ENCODE measurements around the gene ZNF333.
"Not testable (repeated sequence)": the region's sequence is repeated elsewhere in the genome, so short reads cannot be mapped to it uniquely, and the experiment has no call there.

ZNF333 gene

DNA sequence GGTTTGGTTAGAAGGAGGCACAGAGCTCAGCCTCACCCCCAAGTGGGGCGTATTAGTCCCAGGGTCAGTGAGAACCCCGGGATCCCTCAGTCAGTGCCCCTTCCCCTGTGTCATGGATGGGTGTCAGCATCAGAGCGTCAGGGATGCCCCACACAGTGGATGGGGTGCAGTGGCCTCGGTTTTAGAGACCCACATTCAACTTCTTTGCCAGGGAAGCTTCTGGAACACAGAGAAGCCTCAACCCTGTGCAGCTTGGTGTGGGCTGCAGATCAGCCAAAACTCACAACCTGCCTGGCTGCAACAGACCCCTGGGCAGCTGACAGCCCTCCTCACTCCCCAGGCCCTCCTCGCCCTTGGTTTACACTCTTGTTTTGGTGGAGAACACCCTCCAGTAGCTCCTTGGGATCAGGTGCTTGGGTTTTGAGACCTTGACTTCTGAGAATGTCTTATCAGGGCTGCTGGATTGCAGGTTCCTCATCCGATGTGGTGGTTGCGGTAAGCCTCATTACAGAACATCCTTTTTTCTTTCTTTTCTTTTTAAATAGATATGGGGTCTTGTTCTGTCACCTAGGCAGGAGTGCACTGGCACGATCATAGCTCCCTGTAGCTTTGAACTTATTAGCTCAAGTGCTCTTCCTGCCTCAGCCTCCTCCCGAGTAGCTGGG lies 11.0 kb downstream of the ZNF333 start:
- no peak for FAIRE-seq

DNA sequence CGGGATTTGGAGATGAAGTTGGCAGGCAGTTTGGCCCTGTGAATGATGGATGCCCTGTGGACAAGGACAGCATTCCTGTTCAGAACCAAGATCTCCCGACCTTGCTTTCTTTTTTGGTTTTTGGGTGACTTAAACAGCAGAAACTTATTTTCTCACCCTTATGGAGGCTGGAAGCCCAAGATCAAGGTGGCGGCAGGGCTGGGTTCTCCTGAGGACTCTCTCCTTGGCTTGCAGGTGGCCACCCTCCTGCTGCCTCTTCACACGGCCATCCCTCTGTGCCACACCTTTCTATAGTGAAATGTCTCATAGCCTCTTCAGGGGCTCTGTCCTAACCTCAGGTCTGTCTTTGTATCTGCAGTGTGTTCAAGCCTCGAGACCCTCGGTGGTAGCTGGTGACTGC lies 14.0 kb downstream of the ZNF333 start:
- no peak for FAIRE-seq

DNA sequence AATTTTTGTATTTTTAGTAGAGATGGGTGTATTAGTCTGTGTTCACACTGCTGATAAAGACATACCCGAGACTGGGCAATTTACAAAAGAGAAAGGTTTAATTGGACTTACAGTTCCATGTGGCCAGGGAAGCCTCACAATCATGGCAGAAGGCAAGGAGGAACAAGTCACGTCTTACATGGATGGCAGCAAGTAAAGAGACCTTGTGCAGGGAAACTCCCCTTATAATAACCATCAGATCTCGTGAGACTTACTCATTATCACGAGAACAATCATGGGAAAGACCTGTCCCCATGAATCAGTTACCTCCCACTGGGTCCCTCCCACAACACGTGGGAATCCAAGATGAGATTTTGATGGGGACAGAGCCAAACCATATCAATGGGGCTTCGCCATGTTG lies 14.6 kb downstream of the ZNF333 start:
- no peak for FAIRE-seq

DNA sequence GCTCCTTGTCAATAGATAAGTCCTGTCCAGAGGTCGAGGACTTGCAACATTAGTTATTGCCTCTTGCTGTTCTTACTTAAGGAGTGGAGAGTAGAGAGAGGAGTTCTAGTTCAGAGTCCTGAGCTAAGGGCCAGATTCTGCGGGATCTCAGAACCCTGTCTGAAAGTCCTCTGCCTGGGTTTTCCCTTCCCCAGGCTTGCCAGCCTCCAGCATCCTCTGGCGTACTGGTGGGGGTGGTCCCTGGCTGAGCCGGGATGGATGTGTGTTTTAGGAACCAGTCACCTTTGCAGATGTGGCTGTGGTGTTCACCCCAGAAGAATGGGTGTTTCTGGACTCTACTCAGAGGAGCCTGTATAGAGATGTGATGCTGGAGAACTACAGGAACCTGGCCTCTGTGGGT lies 26.0 kb downstream of the ZNF333 start:
- FAIRE-seq: no peak

DNA sequence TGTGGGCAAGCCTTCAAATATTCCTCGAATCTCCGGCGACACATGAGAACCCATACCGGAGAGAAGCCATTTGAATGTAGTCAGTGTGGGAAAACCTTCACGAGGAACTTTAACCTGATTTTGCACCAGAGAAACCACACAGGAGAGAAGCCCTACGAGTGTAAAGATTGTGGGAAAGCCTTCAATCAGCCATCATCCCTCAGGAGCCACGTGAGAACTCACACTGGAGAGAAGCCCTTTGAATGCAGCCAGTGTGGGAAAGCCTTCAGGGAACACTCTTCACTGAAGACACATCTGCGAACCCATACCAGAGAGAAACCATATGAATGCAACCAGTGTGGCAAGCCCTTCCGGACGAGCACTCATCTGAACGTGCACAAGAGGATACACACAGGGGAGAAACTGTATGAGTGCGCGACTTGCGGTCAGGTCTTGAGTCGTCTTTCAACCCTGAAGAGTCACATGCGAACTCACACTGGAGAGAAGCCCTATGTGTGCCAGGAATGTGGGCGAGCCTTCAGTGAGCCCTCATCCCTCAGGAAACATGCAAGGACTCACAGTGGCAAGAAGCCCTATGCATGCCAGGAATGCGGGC lies 28.8 kb downstream of the ZNF333 start:
- no peak for FAIRE-seq

DNA sequence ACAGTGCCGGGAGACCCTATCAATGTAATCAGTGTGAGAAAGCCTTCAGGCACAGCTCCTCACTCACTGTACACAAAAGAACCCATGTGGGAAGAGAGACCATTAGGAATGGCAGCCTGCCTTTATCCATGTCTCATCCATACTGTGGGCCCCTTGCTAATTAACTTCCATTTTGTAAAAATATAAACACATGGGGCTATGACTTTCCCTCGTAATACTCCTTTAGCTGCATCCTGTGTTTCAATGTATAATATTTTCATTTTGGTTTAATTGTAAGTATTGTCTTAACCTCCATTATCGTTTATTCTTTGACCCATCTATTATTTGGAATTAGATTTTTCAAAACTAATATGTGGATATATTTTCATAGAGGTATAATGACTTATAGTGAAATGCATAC lies 29.3 kb downstream of the ZNF333 start:
- FAIRE-seq: no peak

DNA sequence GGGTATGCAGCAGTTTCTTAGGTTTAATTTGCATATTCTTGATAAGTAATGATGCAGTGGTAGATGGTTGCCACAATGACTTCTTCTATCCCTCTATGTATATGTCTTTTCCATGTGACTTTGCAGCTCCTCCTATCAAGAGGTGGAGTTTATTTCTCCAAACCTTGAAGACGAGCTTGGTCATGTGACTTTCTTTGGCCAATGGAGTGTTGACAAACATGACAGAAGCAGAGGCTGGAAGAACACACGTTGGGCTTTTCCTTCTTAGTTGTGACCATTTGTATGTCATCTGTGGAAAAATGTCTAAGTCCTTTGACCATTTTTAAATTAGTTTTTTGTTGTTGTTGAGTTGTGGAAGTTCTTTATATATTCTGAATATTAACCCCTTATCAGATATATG lies 32.3 kb downstream of the ZNF333 start:
- no peak for FAIRE-seq

DNA sequence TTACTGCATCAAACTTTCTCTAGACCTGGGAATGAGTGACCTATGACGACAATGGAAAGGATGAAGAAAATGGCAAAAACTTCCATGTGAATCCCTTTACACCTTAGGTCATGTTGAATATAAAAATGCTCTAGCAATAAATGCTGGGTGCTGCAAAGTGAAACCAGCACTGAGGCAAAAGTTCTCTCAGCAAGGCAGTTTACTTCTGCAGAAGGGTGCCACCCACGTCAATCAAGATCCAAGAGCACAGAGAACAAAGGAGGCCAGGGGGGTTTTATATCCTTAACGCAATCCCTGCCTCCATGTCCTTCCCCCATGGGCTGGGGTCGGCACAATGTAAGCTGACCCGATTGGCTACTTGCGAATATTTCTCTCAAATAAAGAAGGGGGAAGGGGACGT lies 38.7 kb downstream of the ZNF333 start:
- FAIRE-seq: no peak

DNA sequence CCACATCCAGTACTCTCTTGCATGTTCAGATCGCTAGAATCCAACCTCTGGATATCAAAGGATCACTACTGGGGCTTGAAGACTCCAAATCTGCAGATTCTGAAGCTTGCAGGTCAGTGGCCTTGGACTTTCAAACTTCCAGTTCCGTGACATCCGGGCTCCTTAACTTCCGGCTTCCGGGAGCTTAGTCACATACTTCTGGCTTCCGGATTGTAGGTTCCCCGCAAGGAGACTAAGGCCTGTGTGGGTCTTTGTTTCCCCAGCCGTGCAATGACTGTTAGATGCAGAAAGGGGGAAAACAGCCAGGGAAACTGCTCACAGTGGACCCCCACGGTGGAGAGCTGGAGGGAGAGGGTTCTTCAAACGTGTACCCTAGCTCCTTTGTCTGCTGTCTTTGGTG lies 41.4 kb downstream of the ZNF333 start:
- no peak for FAIRE-seq

DNA sequence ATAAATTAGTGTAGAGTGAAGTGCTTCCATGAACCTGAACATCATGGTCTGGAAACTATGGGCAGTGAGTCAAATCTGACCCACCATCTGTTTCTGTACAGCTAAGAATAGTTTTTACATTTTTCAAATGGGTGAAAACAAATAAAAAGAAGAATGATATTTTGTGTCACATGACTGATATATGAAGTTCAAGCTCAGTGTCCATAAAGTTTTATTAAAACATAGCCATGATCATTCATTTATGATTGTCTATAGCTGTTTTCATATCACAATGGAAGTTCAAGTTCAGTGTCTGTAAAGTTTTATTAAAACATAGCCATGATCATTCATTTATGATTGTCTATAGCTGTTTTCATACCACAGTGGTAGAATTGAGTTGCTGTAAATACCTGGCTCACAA lies 42.7 kb downstream of the ZNF333 start:
- FAIRE-seq: no peak

DNA sequence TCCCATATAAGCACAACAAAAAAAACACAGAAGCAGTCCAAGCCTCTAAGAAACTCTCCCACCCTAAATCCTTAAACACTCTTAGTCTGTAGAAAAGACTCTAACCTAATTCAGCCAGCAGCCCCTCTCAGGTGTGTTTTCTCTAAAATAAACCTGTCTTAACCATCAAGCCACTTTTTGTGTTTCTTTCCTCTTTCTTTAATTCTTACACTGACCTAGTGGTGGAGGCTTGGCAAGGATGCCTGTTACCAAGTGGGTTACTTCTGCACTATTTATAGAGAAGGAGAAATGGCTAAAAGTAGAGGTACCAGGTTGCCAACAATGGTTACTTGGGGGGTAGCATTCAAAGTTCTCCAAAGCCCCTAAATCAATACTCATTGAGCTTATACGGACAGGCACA lies 43.7 kb downstream of the ZNF333 start:
- no peak for FAIRE-seq

DNA sequence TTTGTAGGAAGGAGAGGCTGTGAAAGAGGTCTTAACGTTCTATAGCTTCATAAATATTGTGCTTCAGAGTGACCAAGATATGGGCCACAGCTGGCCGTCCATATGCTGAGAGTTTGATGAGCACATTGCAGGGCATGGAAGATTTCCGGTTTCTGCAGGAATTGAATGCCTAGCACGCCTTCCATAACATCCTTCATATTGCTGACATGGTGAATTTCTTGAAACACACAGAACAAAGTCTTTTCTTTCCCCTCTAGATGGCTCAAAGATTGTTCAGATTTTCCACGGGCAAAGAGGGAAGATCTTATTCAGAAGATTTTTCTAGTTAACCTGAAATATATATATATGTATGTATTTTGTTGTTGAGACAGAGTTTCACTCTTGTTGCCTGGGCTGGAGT lies 46.1 kb downstream of the ZNF333 start:
- no peak for FAIRE-seq

DNA sequence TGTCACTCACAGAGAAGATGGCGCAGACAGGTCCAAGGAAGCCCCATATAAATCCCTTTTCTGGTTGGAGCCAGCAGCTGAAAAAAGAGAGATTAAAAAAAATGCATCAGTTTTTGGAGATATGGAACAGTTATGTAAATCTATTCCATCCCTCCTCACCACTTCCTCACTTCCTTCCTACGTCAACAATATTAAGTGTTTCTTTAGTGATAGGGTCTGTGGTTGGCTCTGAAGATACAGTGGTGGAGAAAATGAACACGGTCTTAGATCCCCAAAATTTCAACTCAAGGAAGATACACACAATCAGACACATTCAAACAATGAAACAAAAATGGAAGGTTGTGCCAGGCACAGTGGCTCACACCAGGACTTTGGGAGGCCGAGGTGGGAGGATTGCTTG lies 57.0 kb downstream of the ZNF333 start:
- no peak for FAIRE-seq

DNA sequence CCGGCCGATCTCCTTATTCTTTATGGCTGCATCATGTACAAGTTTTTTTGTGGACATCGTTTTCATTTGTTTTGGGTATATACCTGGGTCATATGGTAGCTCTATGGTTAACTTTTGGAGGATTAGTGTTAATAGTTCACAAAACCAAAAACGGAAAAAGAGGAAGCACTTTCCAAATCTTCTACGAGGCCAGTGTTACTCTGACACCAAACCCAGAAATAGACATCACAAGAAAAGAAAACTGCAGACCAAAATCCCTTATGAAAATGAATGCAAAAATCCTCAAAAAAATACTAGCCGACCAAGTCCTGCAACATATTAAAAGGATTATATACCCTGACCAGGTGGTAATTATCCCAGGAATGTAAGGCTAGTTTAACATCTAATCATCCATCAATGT lies 58.8 kb downstream of the ZNF333 start:
- no peak for FAIRE-seq

DNA sequence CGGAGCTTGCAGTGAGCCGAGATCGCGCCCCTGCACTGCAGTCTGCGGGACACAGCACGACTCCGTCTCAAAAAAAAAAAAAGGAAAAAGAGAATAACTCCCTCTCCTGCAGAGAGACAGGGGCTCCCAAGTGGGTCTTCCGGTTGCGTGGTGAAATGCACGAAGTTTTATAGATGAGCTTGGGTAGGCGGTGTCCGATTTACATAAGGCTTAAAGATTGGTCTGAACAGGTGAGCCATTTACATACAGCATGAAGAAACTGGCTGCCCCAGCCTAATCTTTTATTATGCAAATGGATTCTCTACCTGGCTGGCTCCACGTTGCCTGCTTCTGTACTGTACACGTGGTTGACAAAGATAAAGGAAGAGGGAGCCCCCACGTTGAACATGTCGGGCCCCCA lies 69.0 kb downstream of the ZNF333 start:
- FAIRE-seq: no peak

DNA sequence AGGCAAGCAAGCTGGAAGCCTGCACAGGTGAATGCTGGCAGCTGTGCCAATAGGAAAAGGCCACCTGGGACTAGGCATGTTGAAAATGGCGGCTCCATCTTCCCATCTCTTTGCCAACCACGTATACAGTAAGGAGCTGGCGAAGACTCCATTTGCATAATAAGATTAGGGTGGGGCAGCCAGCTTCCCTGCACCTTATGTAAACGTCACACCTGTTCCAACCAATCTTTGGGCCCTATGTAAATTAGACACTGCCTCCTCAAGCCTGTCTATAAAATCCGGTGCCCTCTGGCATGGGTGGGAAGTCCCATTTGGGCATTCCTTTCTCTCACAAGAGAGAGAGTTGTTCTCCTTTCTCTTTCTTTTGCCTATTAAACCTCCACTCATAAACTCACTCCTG lies 71.8 kb downstream of the ZNF333 start:
- FAIRE-seq: no peak

DNA sequence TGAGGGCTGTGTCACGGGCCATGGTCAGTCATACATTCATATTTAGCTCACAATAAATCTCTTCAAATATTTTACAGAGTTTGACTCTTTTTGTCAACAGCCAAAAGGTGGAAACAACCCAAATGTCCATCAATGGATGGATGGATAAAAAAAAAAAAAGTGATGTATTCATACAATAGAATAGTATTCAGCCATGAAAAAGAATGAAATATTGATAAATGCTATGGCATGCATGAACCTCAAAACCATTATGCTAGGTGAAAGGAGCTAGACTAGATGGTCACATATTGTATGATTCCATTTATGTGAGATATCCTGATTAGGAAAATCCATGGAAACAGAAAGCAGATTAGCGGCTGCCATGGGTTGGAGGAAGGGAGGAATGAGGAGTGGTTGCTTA lies 72.3 kb downstream of the ZNF333 start:
- FAIRE-seq: no peak

DNA sequence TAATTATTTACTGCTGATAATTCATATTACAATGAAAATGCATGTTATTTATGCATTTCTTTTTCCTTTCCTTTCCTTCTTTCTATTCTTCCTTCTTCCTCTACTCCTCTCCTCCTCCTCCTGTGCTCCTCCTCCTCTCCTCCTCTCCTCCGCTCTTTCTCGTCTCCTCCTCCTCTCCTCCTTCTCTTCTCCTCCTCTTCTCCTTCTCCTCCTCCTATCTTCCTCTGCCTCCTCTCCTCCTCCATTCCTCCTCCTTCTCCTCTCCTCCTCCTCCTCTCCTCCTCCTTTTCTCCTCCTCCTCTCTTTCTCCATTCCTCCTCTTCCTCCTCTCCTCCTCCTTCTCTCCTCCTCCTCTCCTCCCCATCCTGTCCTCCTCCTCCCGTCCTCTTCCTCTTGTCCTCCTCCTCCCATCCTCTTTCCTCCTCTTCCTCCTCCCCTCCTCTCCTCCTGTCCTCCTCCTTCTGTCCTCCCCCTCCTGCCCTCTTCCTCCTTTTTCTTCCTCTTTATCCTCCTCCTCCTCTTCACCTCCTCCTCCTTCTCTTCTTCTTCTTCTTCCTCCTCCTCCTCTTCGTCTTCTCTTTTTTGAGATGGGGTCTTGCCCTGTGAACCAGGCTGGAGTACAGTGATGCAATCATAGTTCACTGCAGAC lies 73.8 kb downstream of the ZNF333 start:
- no peak for FAIRE-seq

DNA sequence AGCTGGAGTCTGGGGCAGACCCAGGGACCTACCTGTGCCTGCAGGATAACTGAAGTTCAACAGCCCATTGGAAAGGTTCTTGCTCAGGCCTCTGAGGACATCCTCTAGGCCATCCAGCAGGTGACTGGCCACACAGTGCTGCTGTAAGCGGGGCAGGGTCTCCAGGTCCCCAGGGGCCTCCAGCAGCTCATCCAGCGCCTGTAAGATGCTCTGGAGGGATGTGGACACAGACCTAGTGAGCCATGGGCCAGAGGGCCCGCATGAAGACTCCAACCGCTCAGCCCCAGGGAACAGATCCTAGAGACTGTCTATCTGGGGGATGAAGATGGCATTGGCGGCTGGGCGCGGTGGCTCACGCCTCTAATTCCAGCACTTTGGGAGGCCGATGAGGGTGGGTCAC lies 74.6 kb downstream of the ZNF333 start:
- no peak for FAIRE-seq

DNA sequence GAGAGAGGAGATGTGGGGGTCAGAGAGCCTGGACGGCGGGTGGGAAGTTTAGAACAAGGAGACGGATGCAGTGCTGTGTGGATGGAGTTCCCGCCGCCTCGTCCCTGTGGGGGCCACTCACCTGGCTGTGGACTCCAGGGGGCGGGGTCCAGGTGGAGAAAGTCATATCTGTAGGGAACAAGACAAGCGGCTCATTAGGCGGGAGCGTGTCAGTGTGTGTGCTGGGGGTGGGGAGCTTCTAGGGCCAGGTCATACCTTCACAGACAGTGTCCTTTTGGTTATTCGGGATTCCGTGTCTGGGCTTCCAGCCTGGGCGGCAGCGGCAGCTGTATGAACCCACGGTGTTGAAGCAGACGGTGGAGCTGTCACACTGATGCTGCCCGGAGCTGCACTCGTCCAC lies 75.6 kb downstream of the ZNF333 start:
- not testable (repeated sequence) for FAIRE-seq

DNA sequence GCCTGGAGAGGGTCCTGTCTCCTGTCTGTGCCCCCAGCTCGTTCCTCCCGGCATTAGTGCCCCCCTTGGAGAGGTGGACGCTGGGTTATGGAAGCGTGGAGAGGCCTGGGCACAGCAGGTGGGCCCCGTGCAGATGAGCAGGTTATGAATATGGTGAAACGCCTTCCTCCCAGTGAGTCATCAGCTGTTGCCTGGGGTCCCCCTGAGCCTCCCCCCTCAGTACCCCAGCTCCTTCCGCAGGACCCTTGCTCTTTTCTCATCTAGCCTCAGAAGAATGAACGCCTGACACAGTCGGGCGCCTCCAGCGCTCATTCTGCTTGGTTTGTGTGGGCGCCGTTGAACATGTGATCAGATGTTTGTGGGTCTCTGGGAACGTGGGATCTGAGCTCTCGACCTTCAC lies 76.0 kb downstream of the ZNF333 start:
- FAIRE-seq: not testable (repeated sequence)

DNA sequence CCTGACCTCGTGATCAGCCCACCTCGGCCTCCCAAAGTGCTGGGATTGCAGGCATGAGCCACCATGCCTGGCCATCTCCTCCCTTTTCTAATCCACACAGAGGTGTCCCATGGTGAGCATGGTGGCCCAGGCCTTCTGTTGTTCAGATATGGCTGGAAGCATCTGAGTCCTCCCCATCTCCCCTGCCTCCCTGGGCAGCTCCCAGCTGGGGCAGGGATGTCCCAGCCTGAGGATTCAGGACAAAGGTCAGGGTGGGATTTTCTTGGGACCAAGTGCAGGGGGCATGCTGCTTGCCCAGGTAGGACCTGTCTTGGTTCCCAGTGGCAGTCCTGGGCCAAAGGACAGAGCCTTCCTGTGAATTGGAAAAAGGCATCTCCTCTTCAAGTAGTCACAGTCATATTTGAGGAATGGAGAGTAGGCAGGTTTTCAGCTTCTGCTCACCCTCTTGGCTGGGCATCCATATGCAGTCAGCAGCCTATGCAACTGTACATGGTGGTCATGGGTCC lies 77.7 kb downstream of the ZNF333 start:
- FAIRE-seq: no peak

DNA sequence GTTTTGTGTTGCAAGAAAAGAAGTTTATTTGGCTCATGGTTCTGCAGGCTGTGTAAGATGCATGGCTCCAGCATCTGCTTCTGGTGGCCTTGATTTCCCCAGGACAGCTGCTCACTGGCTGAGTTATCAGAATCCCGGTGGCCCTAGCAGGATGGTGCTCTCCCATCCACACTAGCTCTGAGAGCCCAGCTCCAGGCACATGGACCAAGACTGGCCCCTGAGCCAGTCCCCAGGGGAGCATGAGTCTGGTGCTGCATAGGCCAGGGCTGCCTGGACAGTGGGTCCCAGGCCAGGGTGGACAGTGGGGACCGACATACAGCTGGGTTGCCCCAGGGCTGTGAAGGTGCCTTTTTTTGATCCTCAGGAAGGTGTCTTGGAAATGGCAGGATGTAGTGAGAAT lies 78.2 kb downstream of the ZNF333 start:
- FAIRE-seq: no peak

DNA sequence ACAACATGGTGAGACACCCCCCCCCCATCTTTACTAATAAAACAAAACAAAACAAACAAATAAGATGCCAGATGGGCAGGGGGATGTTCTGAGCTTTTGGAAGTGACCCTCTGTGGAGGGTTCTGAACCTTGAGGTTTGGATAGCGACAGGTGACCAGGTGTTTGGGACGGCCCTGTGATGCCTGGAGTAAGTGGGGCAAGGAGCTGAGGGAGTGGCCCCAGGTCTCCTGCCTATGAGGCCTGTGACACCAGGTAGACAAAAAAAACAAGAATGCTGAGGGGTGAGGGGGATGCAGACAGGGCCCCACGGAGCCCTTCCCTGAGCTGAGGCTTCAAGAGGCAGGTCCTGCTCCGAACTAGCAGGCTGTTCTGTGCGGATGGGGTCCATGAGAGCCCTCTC lies 79.4 kb downstream of the ZNF333 start:
- no peak for FAIRE-seq

DNA sequence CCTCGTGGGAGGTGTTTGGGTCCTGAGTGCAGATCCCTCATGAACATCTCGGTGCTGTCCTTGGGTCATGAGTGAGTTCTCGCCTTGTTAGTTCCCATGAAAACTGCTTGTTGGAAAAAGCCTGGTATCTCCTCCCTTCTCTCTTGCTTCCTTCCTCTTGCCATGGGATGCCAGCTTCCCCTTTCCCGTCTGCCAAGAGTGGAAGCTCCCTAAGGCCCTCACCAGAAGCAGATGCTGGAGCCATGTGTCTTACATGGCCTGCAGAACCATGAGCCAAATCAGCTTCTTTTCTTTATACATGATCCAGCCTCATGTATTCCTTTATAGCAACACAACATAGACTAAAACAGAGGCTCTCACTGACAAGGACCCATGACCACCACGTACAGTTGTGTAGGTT lies 80.3 kb downstream of the ZNF333 start:
- no peak for FAIRE-seq

All from endometrium (tissue), 2 donors.